MM.1S (cell line): ENCODE data around the gene CNOT4.

Experiments used
- DNase-seq: peaks from one replicate; pipeline ENCODE4 v3.0.0-alpha.2; 2015
- H2AFZ ChIP-seq: fragments of 300-600 bp; sonication (generic); 2 replicates; pipeline ENCODE4 v1.6.0; 2016; ENCODE audit warnings: antibody characterized with exemption, low read length
- H3F3A ChIP-seq: fragments of 300-600 bp; sonication (generic); 2 replicates; pipeline ENCODE4 v1.6.1; 2016; ENCODE audit warnings: mild to moderate bottlenecking, antibody characterized with exemption, low read length, moderate library complexity, mixed read lengths; ENCODE audit not compliant: insufficient read depth
- H3K27ac ChIP-seq: fragments of 300-600 bp; sonication (generic); 2 replicates; pipeline ENCODE4 v1.5.1; 2016; ENCODE audit warnings: mild to moderate bottlenecking, low read length
- H3K27me3 ChIP-seq: fragments of 300-600 bp; sonication (generic); replicated peaks from 2 replicates; pipeline ENCODE4 v1.6.0; 2016; ENCODE audit warnings: low read length; ENCODE audit not compliant: insufficient read depth
- H3K36me3 ChIP-seq: fragments of 300-600 bp; sonication (generic); replicated peaks from 2 replicates; pipeline ENCODE4 v1.6.1; 2016; ENCODE audit warnings: mild to moderate bottlenecking, low read length, mixed read lengths; ENCODE audit not compliant: insufficient read depth
- H3K4me1 ChIP-seq: fragments of 300-600 bp; sonication (generic); 2 replicates; pipeline ENCODE4 v1.6.1; 2016; ENCODE audit warnings: low read length, mixed read lengths
- H3K4me2 ChIP-seq: fragments of 300-600 bp; sonication (generic); 2 replicates; pipeline ENCODE4 v1.6.0; 2016; ENCODE audit warnings: low read depth, low read length
- H3K4me3 ChIP-seq: fragments of 300-600 bp; sonication (generic); 2 replicates; pipeline ENCODE4 v1.5.1; 2016; ENCODE audit warnings: low read length, mixed read lengths
- H3K79me2 ChIP-seq: fragments of 300-600 bp; sonication (generic); 2 replicates; pipeline ENCODE4 v1.6.1; 2016; ENCODE audit warnings: mixed run types, low read length, mixed read lengths
- H3K9ac ChIP-seq: fragments of 300-600 bp; sonication (generic); 2 replicates; pipeline ENCODE4 v1.6.1; 2016; ENCODE audit warnings: low read length, mixed read lengths
- H3K9me2 ChIP-seq: fragments of 300-600 bp; sonication (generic); replicated peaks from 2 replicates; pipeline ENCODE4 v1.6.1; 2016; ENCODE audit warnings: mild to moderate bottlenecking, low read length, mixed read lengths; ENCODE audit not compliant: insufficient read depth
- H3K9me3 ChIP-seq: fragments of 300-600 bp; sonication (generic); replicated peaks from 2 replicates; pipeline ENCODE4 v1.6.1; 2016; ENCODE audit warnings: mild to moderate bottlenecking, low read length, mixed read lengths; ENCODE audit not compliant: insufficient read depth
- H4K20me1 ChIP-seq: fragments of 300-600 bp; sonication (generic); 2 replicates; pipeline ENCODE4 v1.6.1; 2016; ENCODE audit warnings: mild to moderate bottlenecking, low read length, moderate library complexity, mixed read lengths; ENCODE audit not compliant: insufficient read depth
- CTCF ChIP-seq: fragments of 300-600 bp; sonication (generic); IDR thresholded peaks from 2 replicates; pipeline ENCODE4 v1.5.1; 2016; ENCODE audit warnings: antibody characterized with exemption, low read length, mixed read lengths
- EZH2 ChIP-seq: fragments of 300-600 bp; sonication (generic); optimal IDR thresholded peaks from 2 replicates; pipeline ENCODE3; 2017; ENCODE audit warnings: low read depth, mild to moderate bottlenecking, antibody characterized with exemption, low read length, mixed read lengths
- EZH2phosphoT487 ChIP-seq: fragments of 300-600 bp; sonication (generic); IDR thresholded peaks from 2 replicates; pipeline ENCODE4 v1.6.1; 2018; ENCODE audit warnings: antibody characterized with exemption, low read length

Gene CNOT4

GRCh38 chr7:135313971-135314370, 195.9 kb downstream of the CNOT4 start:
- no peaks in the 10 kb centered on the region for H3K79me2 ChIP-seq
- no peak for DNase-seq

More at GRCh38 chr7:135313971-135314370, 195.9 kb downstream of the CNOT4 start:
- Histone ChIP-seq H3K9me3 (no peaks in the 10 kb centered on the region), H3K9me2 (no peaks in the 10 kb centered on the region), H3F3A (no peaks in the 10 kb centered on the region), H3K9ac (no peak overlapping the region), H3K4me2 (no peak overlapping the region), H2AFZ (no peak overlapping the region), H3K36me3 (no peaks in the 10 kb centered on the region), H3K4me3 (no peak overlapping the region), H4K20me1 (no peaks in the 10 kb centered on the region), H3K4me1 (no peaks in the 10 kb centered on the region), H3K27me3 (no peaks in the 10 kb centered on the region), H3K27ac (no peak overlapping the region)
- TF ChIP-seq EZH2 (no peak), EZH2phosphoT487 (no peak), CTCF (no peak)
